Esophagus muscularis mucosa (tissue), 4 donors: ENCODE data around the gene MYO10. TPM values are rescaled to one million over a fixed set of nuclear protein-coding genes. Genes with fewer than 3 reads are reported as not detected.

Experiments used
- DNase-seq: peaks from one replicate; pipeline ENCODE4 v3.0.0-alpha.2; 2017; ENCODE audit errors: extremely low spot score
- H3K27ac ChIP-seq, 4 donors: fragments of 200-600 bp; sonication (generic); replicated peaks in 1 of 4; 1 replicate in 3 of 4; 2 replicates in 1 of 4; pipeline ENCODE4 v1.5.1; 2016 to 2019; ENCODE audit warnings: mild to moderate bottlenecking in 1 of 4
- H3K27me3 ChIP-seq, 4 donors: fragments of 200-600 bp; sonication (generic); one replicate each; pipeline versions ENCODE4 v1.5.1 to v1.6.0; 2016 to 2019
- H3K36me3 ChIP-seq, 4 donors: fragments of 200-600 bp; sonication (generic); one replicate each; pipeline ENCODE4 v1.5.1; 2016 to 2019
- H3K4me1 ChIP-seq, 4 donors: fragments of 200-600 bp; sonication (generic); one replicate each; pipeline ENCODE4 v1.5.1; 2016 to 2019
- H3K4me3 ChIP-seq, 4 donors: fragments of 200-600 bp; sonication (generic); 1 replicate in 2 of 4; 2 replicates in 2 of 4; pipeline ENCODE4 v1.5.1; 2016 to 2019; ENCODE audit warnings: mild to moderate bottlenecking in 4 of 4, moderate library complexity in 1 of 4
- H3K9me3 ChIP-seq, 4 donors: fragments of 200-600 bp; sonication (generic); 1 replicate in 3 of 4; 2 replicates in 1 of 4; pipeline ENCODE4 v1.5.1; 2016 to 2019
- EP300 ChIP-seq: sonication (generic); formaldehyde crosslinking; IDR thresholded peaks from one replicate; pipeline ENCODE4 v1.6.1; 2017; ENCODE audit warnings: antibody characterized with exemption
- POLR2A ChIP-seq: fragments of 450-650 bp; IDR thresholded peaks from one replicate; pipeline ENCODE4 v1.6.1; 2017; ENCODE audit warnings: antibody characterized with exemption, moderate library complexity, mild to moderate bottlenecking, low read depth
- POLR2AphosphoS5 ChIP-seq, 2 donors: sonication (generic); formaldehyde crosslinking; IDR thresholded peaks; one replicate each; pipeline ENCODE4 v1.6.1; 2017; ENCODE audit warnings: antibody characterized with exemption in 2 of 2
- WGBS: methylation state at CpG from one replicate; pipeline ENCODE4 v1.1.5; 2018; 5-methylcytosine and 5-hydroxymethylcytosine counted together
- intact Hi-C: fragments of 100-400 bp; cut with DNase I; formaldehyde crosslinking; loops from one replicate; pipeline ENCODE4 v1.15.1; 2023
- total RNA-seq, 4 donors: library from RNA; depleted of rRNA; stranded (reverse); fragments of >200 nt; gene quantifications; one replicate each; pipeline versions ENCODE4 v1.1.0 to v1.2.1, GENCODE V29; 2016
- TF ChIP-seq, protein P1 (sequence below), 3 experiments: fragments of 200-600 bp in 2 of 3; fragments of 450-650 bp in 1 of 3; sonication (generic) in 2 of 3; IDR thresholded peaks; one replicate each; pipeline ENCODE4 v1.5.1; 2017 to 2019; ENCODE audit warnings: antibody characterized with exemption in 3 of 3, mild to moderate bottlenecking in 2 of 3, moderate library complexity in 1 of 3

Gene MYO10
- total RNA-seq, 4 donors from 2014 or later, result 7.1 to 9.3 (median 7.8) TPM

DNA sequence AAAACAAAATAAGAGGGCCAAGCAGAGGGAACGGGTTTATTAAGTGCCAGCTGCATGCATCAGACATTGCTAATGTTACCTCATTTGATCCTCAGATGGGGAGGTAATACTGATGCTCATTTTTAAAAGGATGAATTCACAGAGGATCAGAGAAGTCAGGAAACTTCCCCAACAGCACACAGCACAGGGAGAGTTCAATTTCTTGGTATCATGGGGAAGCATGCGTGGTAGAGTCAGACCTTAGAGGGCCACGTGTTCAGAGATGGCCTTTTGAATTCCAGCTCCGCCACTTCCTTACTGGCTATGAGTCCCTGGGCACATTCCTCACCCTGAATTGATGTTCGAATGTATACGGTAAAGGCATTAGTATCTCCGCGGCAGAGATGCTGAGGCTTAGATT, 108.3 kb downstream of the MYO10 start:
- no peaks in the 10 kb centered on the region for H3K4me1 ChIP-seq
- peaks cover 0 to 5% (median 0%) of the 10 kb centered on the region in 4 donors for H3K27me3 ChIP-seq
- intact Hi-C loops, result no loop called here
- 96% methylated on average over 8 of the region's 8 CpGs for WGBS
- no peak overlapping the region for H3K4me3 ChIP-seq
- no peak overlapping the region for H3K27ac ChIP-seq
- no peaks in the 10 kb centered on the region for H3K36me3 ChIP-seq
- DNase-seq, result no peak
- TF ChIP-seq, protein P1, sequence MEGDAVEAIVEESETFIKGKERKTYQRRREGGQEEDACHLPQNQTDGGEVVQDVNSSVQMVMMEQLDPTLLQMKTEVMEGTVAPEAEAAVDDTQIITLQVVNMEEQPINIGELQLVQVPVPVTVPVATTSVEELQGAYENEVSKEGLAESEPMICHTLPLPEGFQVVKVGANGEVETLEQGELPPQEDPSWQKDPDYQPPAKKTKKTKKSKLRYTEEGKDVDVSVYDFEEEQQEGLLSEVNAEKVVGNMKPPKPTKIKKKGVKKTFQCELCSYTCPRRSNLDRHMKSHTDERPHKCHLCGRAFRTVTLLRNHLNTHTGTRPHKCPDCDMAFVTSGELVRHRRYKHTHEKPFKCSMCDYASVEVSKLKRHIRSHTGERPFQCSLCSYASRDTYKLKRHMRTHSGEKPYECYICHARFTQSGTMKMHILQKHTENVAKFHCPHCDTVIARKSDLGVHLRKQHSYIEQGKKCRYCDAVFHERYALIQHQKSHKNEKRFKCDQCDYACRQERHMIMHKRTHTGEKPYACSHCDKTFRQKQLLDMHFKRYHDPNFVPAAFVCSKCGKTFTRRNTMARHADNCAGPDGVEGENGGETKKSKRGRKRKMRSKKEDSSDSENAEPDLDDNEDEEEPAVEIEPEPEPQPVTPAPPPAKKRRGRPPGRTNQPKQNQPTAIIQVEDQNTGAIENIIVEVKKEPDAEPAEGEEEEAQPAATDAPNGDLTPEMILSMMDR (IDR thresholded peaks at IDR 0.05), result no peak
- TF ChIP-seq POLR2AphosphoS5 (IDR thresholded peaks at IDR 0.05), result no peak
- no peak for TF ChIP-seq EP300
- no peak for TF ChIP-seq POLR2A
- no peaks in the 10 kb centered on the region for H3K9me3 ChIP-seq

DNA sequence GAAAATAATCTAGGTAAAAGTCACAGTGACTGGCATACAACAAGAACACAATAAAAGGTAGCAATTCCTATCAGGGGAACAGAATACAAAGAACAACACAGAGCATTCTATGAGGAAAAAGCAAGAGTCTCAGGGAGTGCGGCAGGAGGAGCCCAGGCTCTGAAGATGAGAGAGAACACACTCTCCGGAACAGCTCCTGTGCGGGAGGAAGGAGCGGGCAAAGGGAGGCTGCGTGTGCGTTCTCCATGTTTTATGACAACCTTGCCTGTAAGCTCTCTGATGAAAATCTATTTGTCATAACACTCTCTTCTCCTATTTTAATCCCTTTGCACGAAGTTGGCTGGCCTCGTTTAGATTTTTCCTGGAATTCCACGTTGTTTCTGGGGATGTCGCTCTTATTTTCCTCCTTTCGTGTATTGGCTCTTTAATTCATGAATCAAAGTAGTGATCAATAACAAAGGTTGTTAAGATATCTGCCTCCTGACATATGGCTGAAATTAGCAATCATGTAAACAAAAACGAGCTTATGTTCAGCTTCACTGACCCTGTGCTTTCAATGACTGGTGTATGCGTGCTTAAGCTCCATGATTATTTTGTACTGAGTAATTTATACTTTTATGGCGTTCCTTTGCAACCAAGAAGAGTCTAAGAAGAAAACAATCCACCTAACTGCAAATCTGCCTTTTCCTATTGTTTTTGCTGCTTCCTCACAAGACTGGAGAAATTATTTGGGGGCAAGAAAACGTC, 109.5 kb downstream of the MYO10 start:
- no peaks in the 10 kb centered on the region for H3K4me1 ChIP-seq
- no peak for DNase-seq
- H3K4me3 ChIP-seq, result no peak overlapping the region
- WGBS, result 67% methylated on average over 15 of the region's 15 CpGs
- no peak for TF ChIP-seq POLR2AphosphoS5 (IDR thresholded peaks at IDR 0.05)
- no peak for TF ChIP-seq EP300
- TF ChIP-seq POLR2A, result no peak
- TF ChIP-seq, protein P1 (IDR thresholded peaks at IDR 0.05), result no peak
- H3K27me3 ChIP-seq, result peaks cover 0 to 5% (median 0%) of the 10 kb centered on the region in 4 donors
- H3K36me3 ChIP-seq, result no peaks in the 10 kb centered on the region
- no peaks in the 10 kb centered on the region for H3K9me3 ChIP-seq
- intact Hi-C loops, result no loop called here
- H3K27ac ChIP-seq, result no peak overlapping the region

DNA sequence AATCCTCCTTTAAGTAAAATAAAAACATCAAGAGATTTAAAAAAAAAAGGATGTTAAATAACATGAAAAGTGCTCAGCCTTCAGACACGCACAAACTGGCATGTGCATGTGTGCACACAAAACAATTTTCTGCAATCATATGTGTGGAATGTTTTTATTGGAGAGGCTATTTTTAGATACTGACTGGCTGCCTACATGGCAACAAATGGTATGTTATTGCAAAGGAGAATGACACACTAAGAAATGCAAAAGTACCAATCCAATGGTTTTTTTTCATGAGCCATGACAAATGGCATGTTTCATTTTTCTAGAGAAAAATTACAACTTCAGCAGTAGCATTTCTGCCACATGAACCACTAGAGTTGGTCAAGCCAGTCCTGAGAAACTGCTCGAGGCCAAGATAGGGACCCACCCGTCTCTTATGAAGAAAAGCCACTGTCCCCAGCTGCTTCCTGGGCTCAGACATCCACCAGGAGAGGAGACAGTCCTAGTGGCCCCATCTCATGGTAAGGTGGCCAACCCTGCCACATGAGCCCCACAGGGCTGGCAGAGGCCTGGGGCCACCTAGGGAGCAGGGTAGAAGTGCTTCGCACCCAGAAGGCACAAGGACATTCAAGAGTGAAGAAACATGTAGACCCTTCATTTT, 116.4 kb downstream of the MYO10 start:
- TF ChIP-seq EP300 (no peak), POLR2A (no peak), POLR2AphosphoS5 (IDR thresholded peaks at IDR 0.05) (no peak)
- TF ChIP-seq, protein P1 (IDR thresholded peaks at IDR 0.05), result no peak
- Histone ChIP-seq H3K9me3 (no peaks in the 10 kb centered on the region), H3K27me3 (no peaks in the 10 kb centered on the region), H3K4me1 (no peaks in the 10 kb centered on the region), H3K36me3 (no peaks in the 10 kb centered on the region), H3K27ac (no peak overlapping the region), H3K4me3 (no peak overlapping the region)
- intact Hi-C loops, result no loop called here
- DNase-seq, result no peak
- 85% methylated on average over 4 of the region's 4 CpGs for WGBS

DNA sequence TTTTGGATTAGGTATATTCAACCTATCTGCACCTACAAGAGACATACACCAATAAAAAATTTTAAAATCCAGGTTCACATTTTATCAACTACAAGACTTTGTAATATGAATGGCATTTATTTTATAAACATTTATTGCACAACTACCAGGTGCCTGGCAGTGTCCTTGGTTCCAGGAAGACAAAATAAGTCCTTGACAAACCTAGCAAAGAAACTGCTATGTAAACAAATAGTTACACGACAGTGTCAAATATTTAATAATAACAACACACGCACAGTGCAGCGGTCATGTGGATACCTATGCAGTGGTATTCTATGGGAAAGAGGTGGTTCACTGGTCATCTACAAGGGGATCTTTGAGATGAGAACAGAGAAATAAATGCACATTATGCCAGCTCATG, 120.7 kb downstream of the MYO10 start:
- Histone ChIP-seq H3K27me3 (no peaks in the 10 kb centered on the region), H3K4me1 (no peaks in the 10 kb centered on the region), H3K27ac (no peak overlapping the region), H3K4me3 (no peak overlapping the region), H3K36me3 (no peaks in the 10 kb centered on the region), H3K9me3 (no peaks in the 10 kb centered on the region)
- WGBS, result 64% methylated on average over 3 of the region's 3 CpGs
- intact Hi-C loops, result no loop called here
- DNase-seq, result no peak
- no peak for TF ChIP-seq POLR2AphosphoS5 (IDR thresholded peaks at IDR 0.05)
- TF ChIP-seq EP300, result no peak
- TF ChIP-seq, protein P1 (IDR thresholded peaks at IDR 0.05), result no peak
- TF ChIP-seq POLR2A, result no peak
